NCI-H446 treated with DMSO at 0.1 percent for 48 hours (cell line): ENCODE data around the gene MAIP1.

Experiments
- DNase-seq: peaks from one replicate; lab custom pipeline; 2025; lab: John Stamatoyannopoulos, UW

Gene MAIP1

GRCh38 chr2:199991691-199992090 is 36.3 kb downstream of the MAIP1 start:
- no peak for DNase-seq

DNA sequence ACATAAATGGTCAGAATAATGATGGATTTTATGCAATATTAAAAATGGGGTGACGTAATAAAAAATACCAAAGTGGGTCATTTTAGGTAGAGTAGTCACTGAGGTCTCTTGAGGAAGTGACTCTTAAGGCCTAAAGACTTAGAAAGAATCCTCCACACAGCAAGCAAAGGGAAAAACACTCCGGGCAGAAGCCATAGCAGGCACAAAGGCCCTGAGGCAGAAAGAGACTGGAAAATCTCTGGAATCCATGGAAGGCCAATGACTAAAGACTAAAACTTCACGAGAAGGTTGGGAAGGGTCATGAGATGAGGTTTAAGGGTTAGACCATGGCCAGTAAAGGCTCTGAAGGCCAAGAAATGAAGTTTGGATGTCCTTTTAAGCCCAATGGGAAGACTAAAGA is 36.9 kb downstream of the MAIP1 start:
- DNase-seq, result no peak

DNA sequence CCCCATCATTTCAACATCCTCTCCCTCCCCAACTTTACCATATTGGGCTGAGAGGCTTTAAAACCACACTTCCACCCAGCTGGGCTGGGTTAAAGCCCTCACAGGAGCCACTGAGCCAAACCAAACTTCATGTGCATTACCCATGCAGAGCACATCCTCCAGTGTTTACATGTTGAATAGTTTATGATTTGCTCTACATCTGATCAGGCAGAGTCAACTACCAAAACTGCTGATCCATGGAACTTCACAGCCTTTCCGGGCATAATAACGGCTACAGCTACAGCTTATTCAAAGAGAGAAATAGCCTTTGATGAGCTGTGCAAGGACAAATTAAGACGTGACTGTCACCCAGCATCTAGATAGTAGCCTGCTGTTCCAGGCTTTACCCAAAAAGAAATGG is 39.0 kb downstream of the MAIP1 start:
- DNase-seq, result no peak

DNA sequence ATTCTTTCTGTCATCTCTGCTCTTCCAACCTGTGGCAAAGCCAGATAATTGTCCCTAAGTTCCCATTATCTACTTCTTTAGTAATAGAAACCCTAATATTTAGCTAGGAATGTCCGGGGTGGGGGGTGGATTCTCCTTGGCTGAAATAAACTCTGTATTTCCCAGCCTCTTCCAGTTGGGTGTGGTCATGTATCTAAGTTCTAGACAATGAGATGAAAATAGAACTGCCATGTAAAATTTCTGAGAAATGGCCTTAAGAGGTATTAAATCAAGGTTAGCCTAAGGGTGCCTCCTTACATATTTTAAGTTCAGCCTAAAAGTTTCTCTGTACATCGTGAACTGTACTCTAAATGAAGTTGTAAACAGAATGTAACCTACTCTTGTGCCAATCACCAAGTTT is 39.5 kb downstream of the MAIP1 start:
- no peak for DNase-seq

DNA sequence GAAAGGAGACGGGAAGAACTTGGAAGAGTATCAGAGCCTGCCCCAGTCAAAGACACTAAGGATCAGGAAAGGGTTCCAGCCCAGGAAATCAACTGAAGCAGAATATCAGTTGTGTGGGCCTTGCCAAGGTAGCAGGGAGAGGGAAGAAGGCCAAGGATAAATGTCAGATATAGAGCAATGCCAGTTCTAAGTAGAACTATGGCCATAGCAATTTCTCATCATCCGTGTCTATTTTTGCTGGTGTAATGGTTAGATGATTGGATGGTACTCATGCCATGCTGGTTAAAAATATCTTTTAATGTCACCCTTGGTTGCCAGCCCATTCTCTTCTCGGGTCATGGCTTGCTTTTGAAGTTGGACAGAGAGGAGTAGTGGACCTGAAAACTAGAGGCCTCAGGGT is 41.9 kb downstream of the MAIP1 start:
- DNase-seq, result no peak

DNA sequence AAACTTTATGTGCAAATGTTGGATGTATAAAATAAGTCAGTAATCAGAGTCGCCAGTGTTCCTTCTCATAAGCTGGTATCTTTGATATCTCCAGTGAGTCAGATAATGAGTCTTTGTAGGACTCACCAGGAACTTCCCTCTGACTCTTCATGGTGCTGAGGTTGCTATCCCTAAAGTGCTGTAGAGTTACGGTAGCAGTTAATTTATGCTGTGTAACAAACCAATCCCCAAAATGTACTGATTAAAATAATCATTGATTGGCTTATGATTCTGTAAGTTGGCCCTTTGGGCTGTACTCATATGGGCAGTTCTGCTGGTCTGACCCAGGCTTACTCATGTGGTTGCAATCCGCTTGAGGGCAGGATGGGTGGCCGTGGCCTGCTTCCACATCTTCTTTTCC is 43.8 kb downstream of the MAIP1 start:
- no peak for DNase-seq

- no peak for DNase-seq
Observed at GRCh38 chr2:200000444-200001163, 45.2 kb downstream of the MAIP1 start.

GRCh38 chr2:200003444-200003843 is 48.1 kb downstream of the MAIP1 start:
- no peak for DNase-seq

DNA sequence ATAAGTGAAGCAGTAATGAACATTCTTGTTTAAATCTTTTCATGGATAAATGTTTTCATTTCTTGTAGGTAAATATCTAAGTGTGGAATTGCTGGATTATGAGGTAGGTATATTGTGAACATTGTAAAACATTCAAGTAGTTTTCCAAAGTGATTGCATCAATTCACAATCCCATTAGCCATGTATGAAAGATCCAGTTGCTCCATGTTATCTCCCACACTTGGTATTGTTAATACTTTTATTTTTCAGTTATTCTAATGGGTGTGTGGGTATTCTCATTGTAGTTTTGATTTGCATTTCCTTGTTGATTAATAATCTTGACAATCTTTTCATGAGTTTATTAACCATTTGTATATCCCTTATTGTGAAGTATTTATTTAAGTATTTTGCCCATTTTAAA is 50.3 kb downstream of the MAIP1 start:
- no peak for DNase-seq

DNA sequence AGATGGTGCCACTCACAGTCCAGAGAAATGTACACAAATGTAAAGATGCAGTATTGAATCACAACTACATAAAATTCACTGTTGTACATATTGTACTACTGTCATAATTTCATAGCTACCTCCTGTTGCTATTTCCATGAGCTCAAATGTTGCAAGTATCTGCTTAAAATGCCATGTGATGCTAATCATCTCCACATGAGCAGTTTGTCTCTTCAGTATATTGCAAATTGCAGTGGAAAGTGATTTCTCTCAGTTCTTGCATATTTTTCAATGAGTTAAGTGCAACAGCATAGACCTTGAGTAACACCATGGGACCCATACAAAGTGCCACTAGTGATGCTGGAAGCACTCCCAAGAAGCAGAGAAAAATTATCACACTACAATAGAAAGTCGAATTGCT is 51.9 kb downstream of the MAIP1 start:
- DNase-seq, result no peak

DNA sequence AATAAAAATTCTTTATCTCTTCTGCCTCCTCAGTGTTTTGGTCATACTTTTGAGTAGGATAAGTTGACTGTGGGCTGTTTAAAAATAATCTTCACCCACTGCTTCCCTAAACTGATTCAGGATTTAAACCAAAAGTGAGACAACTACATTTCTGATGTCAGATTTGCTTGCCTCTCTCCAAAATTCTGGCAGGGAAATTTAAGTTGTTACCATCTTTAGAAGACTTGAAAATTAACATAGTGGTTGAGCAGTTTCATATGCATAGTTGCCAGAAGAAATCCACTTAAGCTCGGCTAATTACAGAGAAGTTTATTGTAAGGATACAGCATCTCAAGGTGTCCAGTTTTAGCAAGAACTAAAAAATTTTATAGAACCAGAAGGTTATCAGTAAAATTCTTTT is 57.0 kb downstream of the MAIP1 start:
- DNase-seq, result no peak
